Measurements from ENCODE around the gene COMTD1.
A peak's percentile ranks its signal among the peaks of the same experiment; 100 is the strongest.
"Not testable (repeated sequence)": the region's sequence is repeated elsewhere in the genome, so short reads cannot be mapped to it uniquely, and the experiment has no call there.

Gene COMTD1

GRCh38 chr10:75191821-75192568 is 43.8 kb downstream of the COMTD1 start:
- ATAC-seq, result no peak

GRCh38 chr10:75189266-75190096 is 46.3 kb downstream of the COMTD1 start:
- no peak for ATAC-seq

GRCh38 chr10:75188522-75188921 is 47.2 kb downstream of the COMTD1 start:
- ATAC-seq, result not testable (repeated sequence)

GRCh38 chr10:75187961-75188426 is 47.8 kb downstream of the COMTD1 start:
- peak; percentile 83 to 91 for ATAC-seq

GRCh38 chr10:75186310-75186709 is 49.4 kb downstream of the COMTD1 start:
- no peak for ATAC-seq

All from activated CD4-positive, CD25-positive, alpha-beta regulatory T cell treated with anti-CD3 and anti-CD28 coated beads, Interleukin-2, amount 50 U/mL, for 24 hours (primary cell).